Stimulated activated CD8-positive, alpha-beta memory T cell treated with anti-CD3 and anti-CD28 coated beads, Interleukin-7, amount 100 ng/mL, for 4 hours (primary cell): ENCODE results near the gene LCN2.
"Not testable (repeated sequence)": the region's sequence is repeated elsewhere in the genome, so short reads cannot be mapped to it uniquely, and the experiment has no call there.

Source experiments
- DNase-seq, 2 donors: peaks; one replicate each; pipeline ENCODE4 v3.0.0-alpha.2; 2020; ENCODE audit warnings: low read depth in 2 of 2

LCN2 gene

GRCh38 chr9:128149001-128149701, at the start of gene LCN2:
Gene LCN2 (plus strand): TSS chr9:128149453. CDS start chr9:128149526, 73 bp downstream.
- no peak for DNase-seq

GRCh38 chr9:128099932-128100491, 49.2 kb upstream of the LCN2 start:
- no peak for DNase-seq

- no peak for DNase-seq
Measured at GRCh38 chr9:128100581-128100980, 48.7 kb upstream of the LCN2 start.

GRCh38 chr9:128101231-128101661, 48.0 kb upstream of the LCN2 start:
- DNase-seq, result no peak

- no peak for DNase-seq
Measured at GRCh38 chr9:128101690-128102089, 47.6 kb upstream of the LCN2 start.

- DNase-seq, result no peak
Measured at GRCh38 chr9:128102196-128102595, 47.1 kb upstream of the LCN2 start.

- no peak for DNase-seq
Measured at GRCh38 chr9:128102861-128103588, 46.2 kb upstream of the LCN2 start.

GRCh38 chr9:128103589-128103962, 45.7 kb upstream of the LCN2 start:
- DNase-seq, result no peak

- no peak for DNase-seq
Measured at GRCh38 chr9:128104171-128104618, 45.1 kb upstream of the LCN2 start.

GRCh38 chr9:128105538-128106175, 43.6 kb upstream of the LCN2 start:
- no peak for DNase-seq

- no peak for DNase-seq
Measured at GRCh38 chr9:128106181-128106939, 42.9 kb upstream of the LCN2 start.

GRCh38 chr9:128106940-128107467, 42.2 kb upstream of the LCN2 start:
- DNase-seq, result no peak

GRCh38 chr9:128107468-128108268, 41.6 kb upstream of the LCN2 start:
- no peak for DNase-seq

GRCh38 chr9:128108269-128109049, 40.8 kb upstream of the LCN2 start:
- DNase-seq, result no peak

- DNase-seq, result no peak
Measured at GRCh38 chr9:128109050-128109709, 40.1 kb upstream of the LCN2 start.

GRCh38 chr9:128111726-128112125, 37.5 kb upstream of the LCN2 start:
- not testable (repeated sequence) for DNase-seq

GRCh38 chr9:128113526-128114325, 35.5 kb upstream of the LCN2 start:
- DNase-seq, result no peak
